Ishikawa (cell line): ENCODE results near the gene HSP90AB1.

Source experiments
- CEBPB ChIP-seq: IDR thresholded peaks from 2 replicates; pipeline ENCODE4 v1.6.1; 2012
- CREB1 ChIP-seq: IDR thresholded peaks from 2 replicates; pipeline ENCODE4 v1.6.1; 2012; ENCODE audit warnings: low read depth
- EGR1 ChIP-seq: IDR thresholded peaks from 2 replicates; pipeline ENCODE4 v1.6.1; 2012
- EP300 ChIP-seq: IDR thresholded peaks from 2 replicates; pipeline ENCODE4 v1.6.1; 2012; ENCODE audit warnings: borderline replicate concordance
- FOXM1 ChIP-seq: IDR thresholded peaks from 2 replicates; pipeline ENCODE4 v1.6.1; 2012; ENCODE audit warnings: low read depth, borderline replicate concordance
- NFIC ChIP-seq: IDR thresholded peaks from 2 replicates; pipeline ENCODE4 v1.6.1; 2012
- RAD21 ChIP-seq: IDR thresholded peaks from 2 replicates; pipeline ENCODE4 v1.6.1; 2012; ENCODE audit warnings: low read depth
- TAF1 ChIP-seq: IDR thresholded peaks from 2 replicates; pipeline ENCODE4 v1.6.1; 2012; ENCODE audit warnings: low read depth, mild to moderate bottlenecking
- TCF12 ChIP-seq: IDR thresholded peaks from 2 replicates; pipeline ENCODE4 v1.6.1; 2012; ENCODE audit warnings: low read depth
- YY1 ChIP-seq: IDR thresholded peaks from 2 replicates; pipeline ENCODE4 v1.6.1; 2012; ENCODE audit warnings: low read depth
- ZBTB7A ChIP-seq: IDR thresholded peaks from 2 replicates; pipeline ENCODE4 v1.6.1; 2012; ENCODE audit warnings: low read depth
- TF ChIP-seq, protein P1 (sequence below): IDR thresholded peaks from 2 replicates; pipeline ENCODE4 v1.6.1; 2012; ENCODE audit warnings: low read depth, mild to moderate bottlenecking
- TF ChIP-seq, protein P2 (sequence below): IDR thresholded peaks from 2 replicates; pipeline ENCODE4 v1.6.1; 2012
- TF ChIP-seq, protein P3 (sequence below): IDR thresholded peaks from 2 replicates; pipeline ENCODE4 v1.6.1; 2012

DNA sequence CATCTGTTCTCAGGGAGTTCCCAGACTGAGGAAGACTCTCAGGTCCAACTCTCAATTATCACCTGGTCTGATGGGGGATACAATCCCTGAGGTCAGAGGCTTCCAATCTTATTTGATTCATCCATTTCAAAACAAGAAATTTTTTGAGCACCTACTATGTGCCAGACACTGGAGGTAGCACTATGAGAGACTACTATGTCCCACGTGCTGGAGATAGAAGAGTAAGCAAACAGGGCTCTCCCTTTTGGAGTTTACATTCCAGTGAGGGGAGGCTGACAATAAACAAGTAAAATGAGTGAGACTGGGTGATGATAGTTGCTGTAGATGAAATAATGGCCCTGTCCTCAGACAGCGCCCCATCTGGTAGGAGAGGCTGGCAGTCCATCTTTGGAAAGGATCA, 39.8 kb downstream of the HSP90AB1 start:
- no peak for TF ChIP-seq YY1
- no peak for TF ChIP-seq EP300
- TF ChIP-seq CREB1: no peak
- TF ChIP-seq RAD21: no peak
- no peak for TF ChIP-seq EGR1
- TF ChIP-seq ZBTB7A: no peak
- TF ChIP-seq, protein P1, sequence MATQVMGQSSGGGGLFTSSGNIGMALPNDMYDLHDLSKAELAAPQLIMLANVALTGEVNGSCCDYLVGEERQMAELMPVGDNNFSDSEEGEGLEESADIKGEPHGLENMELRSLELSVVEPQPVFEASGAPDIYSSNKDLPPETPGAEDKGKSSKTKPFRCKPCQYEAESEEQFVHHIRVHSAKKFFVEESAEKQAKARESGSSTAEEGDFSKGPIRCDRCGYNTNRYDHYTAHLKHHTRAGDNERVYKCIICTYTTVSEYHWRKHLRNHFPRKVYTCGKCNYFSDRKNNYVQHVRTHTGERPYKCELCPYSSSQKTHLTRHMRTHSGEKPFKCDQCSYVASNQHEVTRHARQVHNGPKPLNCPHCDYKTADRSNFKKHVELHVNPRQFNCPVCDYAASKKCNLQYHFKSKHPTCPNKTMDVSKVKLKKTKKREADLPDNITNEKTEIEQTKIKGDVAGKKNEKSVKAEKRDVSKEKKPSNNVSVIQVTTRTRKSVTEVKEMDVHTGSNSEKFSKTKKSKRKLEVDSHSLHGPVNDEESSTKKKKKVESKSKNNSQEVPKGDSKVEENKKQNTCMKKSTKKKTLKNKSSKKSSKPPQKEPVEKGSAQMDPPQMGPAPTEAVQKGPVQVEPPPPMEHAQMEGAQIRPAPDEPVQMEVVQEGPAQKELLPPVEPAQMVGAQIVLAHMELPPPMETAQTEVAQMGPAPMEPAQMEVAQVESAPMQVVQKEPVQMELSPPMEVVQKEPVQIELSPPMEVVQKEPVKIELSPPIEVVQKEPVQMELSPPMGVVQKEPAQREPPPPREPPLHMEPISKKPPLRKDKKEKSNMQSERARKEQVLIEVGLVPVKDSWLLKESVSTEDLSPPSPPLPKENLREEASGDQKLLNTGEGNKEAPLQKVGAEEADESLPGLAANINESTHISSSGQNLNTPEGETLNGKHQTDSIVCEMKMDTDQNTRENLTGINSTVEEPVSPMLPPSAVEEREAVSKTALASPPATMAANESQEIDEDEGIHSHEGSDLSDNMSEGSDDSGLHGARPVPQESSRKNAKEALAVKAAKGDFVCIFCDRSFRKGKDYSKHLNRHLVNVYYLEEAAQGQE: no peak
- TF ChIP-seq, protein P2, sequence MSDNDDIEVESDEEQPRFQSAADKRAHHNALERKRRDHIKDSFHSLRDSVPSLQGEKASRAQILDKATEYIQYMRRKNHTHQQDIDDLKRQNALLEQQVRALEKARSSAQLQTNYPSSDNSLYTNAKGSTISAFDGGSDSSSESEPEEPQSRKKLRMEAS: no peak
- TF ChIP-seq, protein P3, sequence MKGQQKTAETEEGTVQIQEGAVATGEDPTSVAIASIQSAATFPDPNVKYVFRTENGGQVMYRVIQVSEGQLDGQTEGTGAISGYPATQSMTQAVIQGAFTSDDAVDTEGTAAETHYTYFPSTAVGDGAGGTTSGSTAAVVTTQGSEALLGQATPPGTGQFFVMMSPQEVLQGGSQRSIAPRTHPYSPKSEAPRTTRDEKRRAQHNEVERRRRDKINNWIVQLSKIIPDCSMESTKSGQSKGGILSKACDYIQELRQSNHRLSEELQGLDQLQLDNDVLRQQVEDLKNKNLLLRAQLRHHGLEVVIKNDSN: no peak
- TF ChIP-seq FOXM1: no peak
- TF ChIP-seq CEBPB: no peak
- TF ChIP-seq TAF1: no peak
- no peak for TF ChIP-seq TCF12
- no peak for TF ChIP-seq NFIC
